Astrocyte of the spinal cord (primary cell): Measurements from ENCODE around the gene ALG12.

ENCODE experiments used
- DNase-seq: peaks from one replicate; pipeline ENCODE4 v3.0.0; 2011; ENCODE audit warnings: low read depth, low spot score
- H3K4me3 ChIP-seq: 2 replicates; pipeline ENCODE4 v1.5.1; 2011; ENCODE audit warnings: low read depth, mild to moderate bottlenecking, low read length, moderate library complexity
- CTCF ChIP-seq: IDR thresholded peaks from 2 replicates; pipeline ENCODE4 v1.5.1; 2012; ENCODE audit warnings: low read depth, mild to moderate bottlenecking, low read length, inconsistent platforms
- in situ Hi-C: cut with HindIII; loops from 2 replicates; pipeline ENCODE4 v1.10.0; 2017; ENCODE audit warnings: low sequenced_read_pairs

ALG12 gene

GRCh38 chr22:49904040-49904369 is 14.2 kb downstream of the ALG12 start:
- TF ChIP-seq CTCF = no peak
- H3K4me3 ChIP-seq = no peak overlapping the region
- DNase-seq = no peak
- in situ Hi-C loops = no loop called here

GRCh38 chr22:49903322-49904039 is 14.8 kb downstream of the ALG12 start:
- no peak for TF ChIP-seq CTCF
- H3K4me3 ChIP-seq = no peak overlapping the region
- in situ Hi-C loops = no loop called here
- no peak for DNase-seq

- no peak for DNase-seq
- in situ Hi-C loops = no loop called here
These were observed 16.8 kb downstream of the ALG12 start for GRCh38 chr22:49901457-49901856.

GRCh38 chr22:49900441-49901230 is 17.6 kb downstream of the ALG12 start:
- no peak overlapping the region for H3K4me3 ChIP-seq
- no peak for DNase-seq
- in situ Hi-C loops = no loop called here
- no peak for TF ChIP-seq CTCF

More at GRCh38 chr22:49901457-49901856, 16.8 kb downstream of the ALG12 start:
- no peak overlapping the region for H3K4me3 ChIP-seq
- no peak for TF ChIP-seq CTCF

GRCh38 chr22:49899530-49899929 is 18.7 kb downstream of the ALG12 start:
- no peak for DNase-seq
- TF ChIP-seq CTCF = no peak
- in situ Hi-C loops = no loop called here
- no peak overlapping the region for H3K4me3 ChIP-seq

GRCh38 chr22:49897015-49897684 is 21.1 kb downstream of the ALG12 start:
- no peak overlapping the region for H3K4me3 ChIP-seq
- no peak for DNase-seq
- in situ Hi-C loops = no loop called here
- TF ChIP-seq CTCF = no peak
